Fibroblast of lung (primary cell): ENCODE results near the gene ZFAND5. TPM values are rescaled to one million over a fixed set of nuclear protein-coding genes. Genes with fewer than 3 reads are reported as not detected.

Source experiments
- DNase-seq, 2 donors: peaks; one replicate each; pipeline versions ENCODE4 v3.0.0 to v3.0.0-alpha.2; 2010; ENCODE audit warnings: low read depth in 2 of 2
- H2AFZ ChIP-seq: 2 replicates; pipeline ENCODE4 v1.5.1; 2012; ENCODE audit warnings: low read length, control low read depth, inconsistent platforms
- H3K27ac ChIP-seq: 2 replicates; pipeline ENCODE4 v1.5.1; 2011; ENCODE audit warnings: low read length, control low read depth; ENCODE audit not compliant: insufficient read depth
- H3K27me3 ChIP-seq: 2 replicates; pipeline ENCODE4 v1.5.1; 2011; ENCODE audit warnings: mild to moderate bottlenecking, low read length; ENCODE audit not compliant: control insufficient read depth, insufficient read depth
- H3K36me3 ChIP-seq: 2 replicates; pipeline ENCODE4 v1.5.1; 2011; ENCODE audit warnings: low read length; ENCODE audit not compliant: control insufficient read depth, insufficient read depth
- H3K4me1 ChIP-seq: 2 replicates; pipeline ENCODE4 v1.5.1; 2011; ENCODE audit warnings: low read length; ENCODE audit not compliant: control insufficient read depth, insufficient read depth; ENCODE audit errors: extremely low read depth
- H3K4me2 ChIP-seq: 2 replicates; pipeline ENCODE4 v1.5.1; 2011; ENCODE audit warnings: low read length, control low read depth; ENCODE audit not compliant: insufficient read depth; ENCODE audit errors: extremely low read depth
- H3K4me3 ChIP-seq, 4 experiments: fragments of 200-600 bp in 1 of 4; sonication (generic) in 1 of 4; replicated peaks in 1 of 4; 2 replicates each; pipeline ENCODE4 v1.5.1; 2011 to 2016; ENCODE audit warnings: low read length in 4 of 4, low read depth in 3 of 4, mild to moderate bottlenecking in 3 of 4, control low read depth in 2 of 4, inconsistent platforms in 1 of 4, mixed read lengths in 1 of 4; ENCODE audit not compliant: insufficient read depth in 1 of 4; ENCODE audit errors: control extremely low read depth in 1 of 4
- H3K79me2 ChIP-seq: 2 replicates; pipeline ENCODE4 v1.5.1; 2012; ENCODE audit warnings: mild to moderate bottlenecking, low read length, inconsistent platforms; ENCODE audit not compliant: control insufficient read depth, insufficient read depth
- H3K9ac ChIP-seq: 2 replicates; pipeline ENCODE4 v1.5.1; 2011; ENCODE audit warnings: mild to moderate bottlenecking, low read length, control low read depth; ENCODE audit not compliant: insufficient read depth
- H3K9me3 ChIP-seq: 2 replicates; pipeline ENCODE4 v1.5.1; 2012; ENCODE audit warnings: low read depth, low read length; ENCODE audit not compliant: control insufficient read depth, insufficient read depth
- H4K20me1 ChIP-seq: 2 replicates; pipeline ENCODE4 v1.5.1; 2011; ENCODE audit warnings: low read length; ENCODE audit not compliant: control insufficient read depth, insufficient read depth; ENCODE audit errors: extremely low read depth
- EZH2 ChIP-seq: IDR thresholded peaks from 2 replicates; pipeline ENCODE4 v1.5.1; 2012; ENCODE audit warnings: low read length, control low read depth, mild to moderate bottlenecking; ENCODE audit errors: missing control alignments
- polyA plus RNA-seq, 2 donors: library from polyadenylated mRNA; depleted of rRNA in 1 of 2; stranded (reverse) in 1 of 2; unstranded in 1 of 2; fragments of >200 nt; gene quantifications; 2 replicates each; pipeline ENCODE4 v1.2.1, GENCODE V29; 2011 to 2012; ENCODE audit warnings: missing spikeins in 1 of 2
- total RNA-seq: library from RNA; depleted of rRNA; stranded (reverse); fragments of >200 nt; gene quantifications from 2 replicates; pipeline ENCODE4 v1.2.1, GENCODE V29; 2014
- TF ChIP-seq, protein P1 (sequence below), 2 donors: IDR thresholded peaks in 1 of 2; conservative IDR thresholded peaks in 1 of 2; 1 replicate in 1 of 2; 2 replicates in 1 of 2; pipeline ENCODE4 v1.5.1; 2011 to 2012; ENCODE audit warnings: low read length in 2 of 2, control low read depth in 1 of 2, inconsistent platforms in 1 of 2, low read depth in 1 of 2, mild to moderate bottlenecking in 1 of 2

Gene ZFAND5
- total and polyA plus RNA-seq, 2 donors (not counting 1 experiment from before 2014, with no cell fraction given) = 153 to 159 TPM

DNA sequence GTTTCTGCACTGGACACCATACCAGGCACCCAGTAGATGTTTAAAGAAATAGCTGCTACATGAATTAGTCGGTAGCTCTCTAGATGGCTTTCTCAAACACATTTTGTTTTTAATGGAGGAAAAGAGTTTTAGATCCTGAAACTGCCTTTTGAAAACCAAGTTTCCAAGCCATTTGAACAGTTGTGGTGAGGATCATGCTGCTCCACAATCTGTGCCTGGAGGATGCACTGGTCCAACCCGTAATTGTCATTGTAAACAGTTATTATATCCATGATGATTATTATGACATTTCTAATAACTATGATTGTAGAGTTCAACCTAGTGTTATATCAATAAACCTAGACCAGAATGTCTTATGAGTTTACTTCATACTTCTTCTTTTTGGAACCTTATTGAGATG, 35.9 kb upstream of the ZFAND5 start:
- Histone ChIP-seq H3K36me3 (no peaks in the 10 kb centered on the region), H4K20me1 (no peaks in the 10 kb centered on the region), H3K4me2 (no peak overlapping the region), H3K4me1 (peaks cover 2% of the 10 kb centered on the region), H3K27ac (no peak overlapping the region), H3K9me3 (no peaks in the 10 kb centered on the region), H3K79me2 (no peaks in the 10 kb centered on the region), H2AFZ (no peak overlapping the region), H3K9ac (no peak overlapping the region), H3K4me3 (no peak overlapping the region), H3K27me3 (no peaks in the 10 kb centered on the region)
- TF ChIP-seq EZH2 = no peak
- TF ChIP-seq, protein P1, sequence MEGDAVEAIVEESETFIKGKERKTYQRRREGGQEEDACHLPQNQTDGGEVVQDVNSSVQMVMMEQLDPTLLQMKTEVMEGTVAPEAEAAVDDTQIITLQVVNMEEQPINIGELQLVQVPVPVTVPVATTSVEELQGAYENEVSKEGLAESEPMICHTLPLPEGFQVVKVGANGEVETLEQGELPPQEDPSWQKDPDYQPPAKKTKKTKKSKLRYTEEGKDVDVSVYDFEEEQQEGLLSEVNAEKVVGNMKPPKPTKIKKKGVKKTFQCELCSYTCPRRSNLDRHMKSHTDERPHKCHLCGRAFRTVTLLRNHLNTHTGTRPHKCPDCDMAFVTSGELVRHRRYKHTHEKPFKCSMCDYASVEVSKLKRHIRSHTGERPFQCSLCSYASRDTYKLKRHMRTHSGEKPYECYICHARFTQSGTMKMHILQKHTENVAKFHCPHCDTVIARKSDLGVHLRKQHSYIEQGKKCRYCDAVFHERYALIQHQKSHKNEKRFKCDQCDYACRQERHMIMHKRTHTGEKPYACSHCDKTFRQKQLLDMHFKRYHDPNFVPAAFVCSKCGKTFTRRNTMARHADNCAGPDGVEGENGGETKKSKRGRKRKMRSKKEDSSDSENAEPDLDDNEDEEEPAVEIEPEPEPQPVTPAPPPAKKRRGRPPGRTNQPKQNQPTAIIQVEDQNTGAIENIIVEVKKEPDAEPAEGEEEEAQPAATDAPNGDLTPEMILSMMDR (conservative IDR thresholded peaks at IDR 0.05 in 1 of 2, IDR thresholded peaks at IDR 0.05 in 1 of 2; ENCODE audit: low read depth in 1 of 2, low read length in 2 of 2) = no peak
- DNase-seq = no peak

DNA sequence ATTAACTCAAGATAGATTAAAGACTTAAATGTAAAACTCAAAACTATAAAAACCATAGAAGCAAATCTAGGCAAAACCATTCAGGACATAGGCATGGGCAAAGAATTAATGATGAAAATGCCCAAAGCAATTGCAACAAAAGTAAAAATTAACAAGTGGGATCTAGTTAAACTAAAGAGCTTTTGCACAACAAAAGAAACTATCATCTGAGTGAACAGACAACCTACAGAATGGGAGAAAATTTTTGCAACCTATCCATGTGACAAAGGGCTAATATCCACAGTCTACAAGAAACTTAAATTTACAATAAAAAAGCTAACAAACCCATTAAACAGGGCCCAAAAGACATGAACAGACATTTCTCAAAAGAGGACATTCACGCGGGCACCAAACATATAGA, 34.4 kb upstream of the ZFAND5 start:
- H4K20me1 ChIP-seq = no peaks in the 10 kb centered on the region
- no peak for DNase-seq
- TF ChIP-seq EZH2 = no peak
- TF ChIP-seq, protein P1 (conservative IDR thresholded peaks at IDR 0.05 in 1 of 2, IDR thresholded peaks at IDR 0.05 in 1 of 2; ENCODE audit: low read depth in 1 of 2, low read length in 2 of 2) = no peak
- peaks cover 2% of the 10 kb centered on the region for H3K4me1 ChIP-seq
- no peak overlapping the region for H3K9ac ChIP-seq
- no peaks in the 10 kb centered on the region for H3K9me3 ChIP-seq
- no peak overlapping the region for H3K4me2 ChIP-seq
- no peaks in the 10 kb centered on the region for H3K36me3 ChIP-seq
- H3K27me3 ChIP-seq = no peaks in the 10 kb centered on the region
- no peak overlapping the region for H2AFZ ChIP-seq
- H3K4me3 ChIP-seq = no peak overlapping the region
- H3K27ac ChIP-seq = no peak overlapping the region
- H3K79me2 ChIP-seq = no peaks in the 10 kb centered on the region

DNA sequence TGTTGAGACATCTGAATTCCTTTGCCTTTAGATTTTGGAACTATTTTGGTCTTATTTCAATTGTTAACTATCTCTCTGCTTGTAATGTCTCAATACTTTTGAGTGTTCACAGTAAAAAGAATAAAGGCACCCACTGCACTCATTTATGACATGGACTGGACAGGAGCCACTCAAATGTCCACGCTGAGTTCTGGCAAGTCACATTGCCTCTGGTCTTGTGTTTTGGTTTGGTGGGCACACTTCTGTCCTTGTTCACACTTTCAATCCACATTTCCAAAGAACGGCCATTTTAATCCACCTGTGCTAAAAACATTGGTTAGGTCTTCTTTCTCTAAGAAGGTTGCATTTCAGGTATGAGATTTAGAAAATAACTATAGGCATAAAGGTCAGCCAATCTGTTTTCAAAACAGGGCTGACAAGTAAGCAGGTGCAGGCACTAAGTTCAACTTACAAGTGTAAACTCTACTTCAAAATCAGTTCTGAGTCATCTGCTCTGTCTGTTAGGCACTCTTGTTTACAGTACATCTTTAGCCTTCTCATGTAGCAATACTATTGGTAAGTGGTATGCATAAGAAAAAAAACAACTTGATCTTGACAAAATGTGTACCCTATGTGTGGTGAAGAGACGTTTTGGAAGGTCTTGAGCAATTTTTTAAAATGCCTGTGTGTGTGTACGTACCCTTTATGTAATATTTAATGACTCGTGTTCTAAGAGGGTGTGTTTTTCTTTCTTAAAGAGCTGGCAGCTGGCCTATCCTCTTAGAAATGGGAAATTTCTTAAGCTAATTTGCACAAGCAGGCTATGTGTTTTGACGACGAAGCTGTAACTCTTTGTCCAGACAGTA, 31.5 kb upstream of the ZFAND5 start:
- Histone ChIP-seq H3K79me2 (no peaks in the 10 kb centered on the region), H3K4me1 (peaks cover 2% of the 10 kb centered on the region), H3K9me3 (no peaks in the 10 kb centered on the region), H2AFZ (no peak overlapping the region), H3K36me3 (no peaks in the 10 kb centered on the region), H3K4me2 (peak overlapping the region; percentile 27), H3K27ac (no peak overlapping the region), H3K4me3 (no peak overlapping the region), H4K20me1 (no peaks in the 10 kb centered on the region), H3K27me3 (no peaks in the 10 kb centered on the region), H3K9ac (no peak overlapping the region)
- TF ChIP-seq, protein P1 (conservative IDR thresholded peaks at IDR 0.05 in 1 of 2, IDR thresholded peaks at IDR 0.05 in 1 of 2; ENCODE audit: low read depth in 1 of 2, low read length in 2 of 2) = no peak
- TF ChIP-seq EZH2 = no peak
- DNase-seq = peak; percentile 75 to 93
